NCI-H2081 treated with DMSO at 0.1 percent for 48 hours (cell line): ENCODE data around the gene COA1.
"Not testable (repeated sequence)": the region's sequence is repeated elsewhere in the genome, so short reads cannot be mapped to it uniquely, and the experiment has no call there.

ENCODE experiments used
- DNase-seq: peaks from one replicate; lab custom pipeline; 2025; lab: John Stamatoyannopoulos, UW

COA1 gene

GRCh38 chr7:43758029-43758821 is 28.9 kb upstream of the COA1 start, which contains the start of gene BLVRA:
Gene BLVRA, plus strand, starts transcription at chr7:43758680. Its CDS starts 12,479 bp downstream, at chr7:43771159.
- DNase-seq = no peak

DNA sequence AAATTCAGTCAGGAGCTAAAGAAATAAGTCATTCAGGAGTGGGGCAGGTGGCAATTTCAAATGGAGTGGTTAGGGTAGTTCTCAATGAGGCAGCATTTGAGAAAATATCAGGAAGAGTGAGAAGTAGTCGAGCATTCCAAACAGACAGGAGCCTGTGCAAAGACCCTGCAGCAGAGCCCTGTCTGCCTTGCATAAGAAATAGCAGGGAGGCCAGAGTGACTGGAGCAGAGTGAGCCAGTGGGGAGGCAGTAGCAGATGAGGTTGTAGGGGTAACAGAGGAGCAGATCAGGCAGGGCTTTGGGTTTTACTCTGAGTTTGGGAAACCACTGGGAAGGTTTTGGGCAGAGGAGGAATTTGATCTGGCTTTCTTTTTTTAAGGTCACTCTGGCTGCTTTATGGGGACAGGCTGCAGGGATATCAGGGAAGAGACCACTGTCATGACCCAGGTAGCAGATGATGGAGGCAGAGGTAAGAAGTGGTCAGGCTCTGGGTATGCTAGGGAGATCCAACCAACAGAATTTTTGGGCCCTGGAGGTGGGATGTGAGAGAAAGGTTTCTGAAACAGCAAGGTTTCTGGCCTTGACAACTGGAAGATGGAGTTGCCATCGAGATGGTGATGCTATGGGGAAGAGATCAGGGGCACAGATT is 27.9 kb upstream of the COA1 start:
- DNase-seq = no peak

DNA sequence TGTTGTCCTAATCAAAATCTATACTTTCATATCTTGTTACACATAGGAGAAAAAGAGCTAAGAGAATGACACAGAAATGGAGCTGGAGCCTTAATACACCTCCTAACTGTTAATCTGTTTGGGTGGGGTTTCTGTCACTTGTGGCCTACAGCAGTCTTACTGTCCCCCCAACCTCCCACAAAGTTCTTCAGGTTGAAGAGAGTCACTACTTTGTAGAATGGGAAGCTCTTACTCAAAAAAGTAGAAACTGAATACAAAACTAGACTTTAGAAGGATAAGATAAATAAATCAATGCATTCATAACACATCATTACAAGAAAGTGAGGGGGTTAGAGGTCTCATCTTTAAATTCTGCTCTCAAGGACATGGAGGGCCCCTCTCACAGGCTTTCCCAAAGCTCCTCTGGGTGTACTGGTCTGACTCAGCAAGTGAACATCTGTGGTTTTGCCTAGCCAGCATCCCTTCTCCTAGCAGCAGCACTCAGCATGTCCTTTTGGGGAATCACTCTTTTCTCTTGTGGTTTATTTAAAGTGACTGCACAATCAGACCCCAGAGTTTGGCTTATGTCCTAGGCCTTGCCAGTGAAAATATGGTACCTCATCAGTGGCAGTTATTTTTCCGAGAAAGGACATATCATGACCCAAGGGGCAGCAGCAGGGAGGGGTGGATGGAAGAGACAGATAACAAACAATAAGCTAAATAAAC is 27.2 kb upstream of the COA1 start:
- no peak for DNase-seq

GRCh38 chr7:43754596-43754995 is 25.3 kb upstream of the COA1 start:
- no peak for DNase-seq

DNA sequence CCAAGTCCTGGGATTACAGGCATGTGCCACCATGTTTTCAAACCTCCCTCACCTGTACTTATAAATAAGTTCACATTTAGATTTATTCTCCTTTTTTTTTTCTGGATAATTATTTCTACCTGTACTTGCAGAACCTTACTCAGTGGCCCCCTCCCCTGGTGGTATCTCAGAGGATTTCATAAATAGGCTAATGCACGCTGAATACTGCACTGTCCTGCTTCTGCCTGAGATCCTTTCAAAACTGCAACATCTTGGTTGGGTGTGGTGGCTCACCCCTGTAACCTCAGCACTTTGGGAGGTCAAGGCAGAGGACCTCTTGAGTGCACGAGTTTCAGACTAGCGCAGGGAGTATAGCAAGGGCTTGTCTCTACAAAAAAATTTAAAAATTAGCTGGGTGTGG is 24.5 kb upstream of the COA1 start:
- DNase-seq = no peak

DNA sequence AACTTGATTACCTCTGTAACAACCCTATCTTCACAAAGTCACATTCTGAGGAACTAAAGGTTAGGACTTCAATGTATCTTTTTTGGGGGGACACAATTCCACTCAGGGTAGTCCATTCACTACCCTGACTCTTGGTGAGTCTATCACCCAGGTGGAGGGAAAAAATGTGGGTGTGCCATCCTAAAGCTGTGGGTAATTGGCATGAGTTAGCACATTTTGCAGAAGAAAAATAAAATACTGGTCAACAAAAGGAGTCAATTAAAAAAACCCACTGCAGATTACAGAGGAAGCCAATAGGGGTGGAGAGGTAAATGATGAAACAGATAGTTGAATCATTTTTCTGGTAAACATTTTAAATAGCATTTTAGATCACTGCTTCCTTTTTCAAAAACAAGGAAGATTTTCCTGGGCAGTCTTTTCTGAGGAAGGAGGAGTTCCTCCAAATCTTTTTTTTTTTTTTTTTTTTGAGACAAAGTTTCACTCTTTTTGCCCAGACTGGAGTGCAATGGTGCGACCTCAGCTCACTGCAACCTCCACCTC is 24.0 kb upstream of the COA1 start:
- DNase-seq = no peak

DNA sequence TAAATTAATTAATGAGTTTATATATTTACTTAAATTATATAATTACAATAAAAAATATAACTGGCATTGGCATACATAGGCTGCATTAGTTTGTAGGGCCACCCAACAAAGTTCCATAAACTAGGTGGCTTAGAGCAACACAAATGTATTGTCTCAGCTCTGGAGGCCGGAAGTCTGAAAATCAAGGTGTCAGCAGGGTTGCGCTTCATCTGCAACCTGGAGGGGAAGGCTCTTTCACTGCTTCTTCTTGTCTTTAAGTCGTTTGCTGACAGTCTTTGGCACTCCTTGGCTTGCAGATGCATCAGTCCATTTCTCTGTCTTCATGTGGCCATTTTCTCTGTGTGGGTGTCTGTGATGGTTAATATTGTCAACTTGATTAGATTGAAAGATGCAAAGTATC is 23.1 kb upstream of the COA1 start:
- no peak for DNase-seq

DNA sequence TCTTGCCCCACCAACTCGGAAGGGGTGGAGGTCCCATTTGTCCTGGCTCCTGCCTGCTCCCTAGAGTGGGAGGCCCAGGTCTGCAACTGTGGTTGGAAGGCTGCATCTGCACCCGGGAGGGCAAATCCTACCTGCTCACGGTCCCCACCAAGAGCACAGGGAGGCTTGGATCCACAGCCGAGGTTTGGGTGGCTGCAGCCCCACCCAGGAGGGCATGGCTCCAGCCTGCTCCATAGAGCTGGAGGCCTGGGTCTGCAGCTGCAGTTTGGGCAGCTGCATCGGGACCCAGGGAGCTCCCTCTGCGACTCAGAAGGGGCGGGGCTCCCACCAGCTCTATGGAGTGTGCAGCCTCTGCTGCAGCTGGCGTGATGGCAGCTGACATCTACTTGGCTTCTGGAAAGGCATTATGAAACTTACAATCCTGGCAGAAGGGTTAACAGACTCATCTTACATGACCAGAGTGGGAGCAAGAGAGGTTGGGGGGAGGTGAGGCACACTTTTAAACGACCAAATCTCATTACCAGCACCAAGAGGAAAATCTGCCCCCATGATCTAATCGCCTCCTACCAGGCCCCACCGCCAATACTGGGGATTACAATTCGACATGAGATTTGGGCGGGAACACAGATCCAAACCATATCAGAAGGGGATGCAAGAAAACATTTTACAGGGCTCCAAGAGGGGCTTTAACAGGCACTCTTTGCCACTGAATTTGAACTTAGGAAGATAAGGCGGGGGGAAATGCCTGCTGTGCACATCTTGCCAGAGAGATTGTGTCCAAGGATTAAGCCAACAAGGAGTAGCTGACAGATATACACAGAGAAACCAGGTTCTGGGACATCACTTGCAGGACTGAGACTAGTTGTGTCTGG is 20.9 kb upstream of the COA1 start:
- no peak for DNase-seq

DNA sequence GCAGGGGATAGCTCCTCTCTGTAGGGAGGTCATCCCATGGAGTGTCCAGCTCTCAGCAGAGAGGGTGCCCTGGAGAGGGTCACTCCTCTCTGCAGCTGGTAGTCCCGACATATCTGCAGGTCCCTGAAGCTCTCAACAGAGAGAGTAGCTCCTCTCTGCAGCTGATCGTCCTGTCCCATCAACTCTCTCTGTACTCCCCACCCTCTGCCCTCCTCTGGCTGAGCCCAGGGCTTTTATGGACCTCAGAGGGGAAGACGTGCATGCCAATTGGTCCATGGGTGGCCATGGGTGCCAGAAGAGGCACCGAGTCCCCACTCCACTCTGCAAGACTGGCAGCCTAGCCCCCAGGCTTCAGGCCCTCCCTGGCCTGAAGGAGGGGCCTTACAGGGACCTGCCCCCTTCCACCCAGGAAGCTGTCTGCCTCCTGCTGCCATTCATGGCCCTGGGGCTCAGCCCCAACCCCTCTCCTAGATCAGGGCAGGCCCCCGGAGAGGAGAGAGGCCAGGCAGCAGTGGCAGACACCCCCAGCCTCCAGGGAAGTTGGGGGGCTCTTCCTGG is 20.1 kb upstream of the COA1 start:
- DNase-seq = no peak

DNA sequence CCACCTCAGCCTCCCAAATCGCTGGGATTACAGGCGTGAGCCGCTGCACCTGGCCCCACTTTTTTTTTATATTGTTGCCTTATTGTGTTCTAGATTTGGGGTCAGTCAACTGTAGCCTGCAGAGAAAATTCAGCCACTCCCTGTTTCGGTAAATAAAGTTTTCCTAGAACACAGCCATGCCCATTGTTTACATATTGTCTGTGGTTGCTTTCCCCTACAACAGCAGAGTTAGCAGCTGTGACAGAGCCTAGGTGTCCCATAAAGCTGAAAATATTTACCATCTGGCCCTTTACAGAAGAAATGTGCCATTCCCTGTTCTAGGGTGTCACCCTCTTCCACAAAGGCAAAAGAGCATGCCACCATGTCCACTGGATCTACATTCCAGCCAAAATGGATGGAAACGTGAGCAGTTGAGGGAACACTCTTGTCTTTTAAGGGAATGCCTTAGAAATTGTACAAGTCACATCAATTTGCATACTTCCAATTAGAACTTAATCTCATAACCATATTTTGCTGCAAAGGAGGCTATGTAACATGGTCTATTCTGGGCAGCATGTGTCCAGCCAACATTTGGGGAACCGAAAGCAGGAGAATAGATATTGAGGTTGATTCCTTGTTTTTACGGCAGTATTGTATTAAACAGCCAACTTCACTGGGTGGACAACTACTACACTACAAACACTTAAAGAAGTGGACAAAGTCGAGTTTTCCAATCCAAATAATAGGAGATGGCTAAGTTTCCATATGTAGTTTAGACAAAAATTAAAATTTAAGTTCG is 18.2 kb upstream of the COA1 start:
- no peak for DNase-seq

DNA sequence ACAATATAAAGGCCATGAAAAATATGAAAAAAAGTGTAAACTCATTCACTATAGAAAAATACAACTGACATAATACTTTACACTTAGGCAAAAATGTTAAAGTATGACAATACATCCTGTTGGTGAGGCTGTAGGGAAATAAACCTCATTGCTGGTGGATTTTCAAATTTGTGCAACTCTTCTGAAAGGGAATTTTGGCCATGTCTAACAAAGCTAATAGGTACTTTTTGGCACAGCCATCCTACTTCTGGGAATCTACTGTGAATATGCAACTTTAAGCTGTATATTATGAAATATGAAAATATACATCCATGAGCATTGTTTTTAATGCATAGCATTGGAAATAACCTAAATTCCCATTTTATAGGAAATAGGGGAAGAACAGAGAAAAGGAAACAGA is 13.4 kb upstream of the COA1 start:
- DNase-seq = no peak

- no peak for DNase-seq
Observed at GRCh38 chr7:43737467-43738127, 8.3 kb upstream of the COA1 start.

GRCh38 chr7:43735802-43736603 is 6.7 kb upstream of the COA1 start:
- DNase-seq = no peak

GRCh38 chr7:43735403-43735801 is 6.1 kb upstream of the COA1 start:
- DNase-seq = no peak

- not testable (repeated sequence) for DNase-seq
Observed at GRCh38 chr7:43734575-43735332, 5.4 kb upstream of the COA1 start.

DNA sequence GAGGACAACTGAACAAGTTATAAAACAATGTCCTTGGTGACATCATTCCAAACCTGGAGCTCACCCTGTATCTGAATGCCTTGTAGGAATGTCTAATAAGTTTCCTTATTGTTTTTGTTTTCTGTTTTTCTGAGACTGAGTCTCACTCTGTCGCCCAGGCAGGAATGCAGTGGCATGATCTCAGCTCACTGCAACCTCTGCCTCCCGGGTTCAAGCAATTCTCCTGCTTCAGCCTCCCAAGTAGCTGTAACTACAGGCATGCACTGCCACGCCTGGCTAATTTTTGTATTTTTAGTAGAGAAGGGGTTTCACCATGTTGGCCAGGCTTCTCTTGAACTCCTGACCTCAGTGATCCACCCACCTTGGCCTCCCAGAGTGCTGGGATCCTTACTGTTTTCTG is 2.2 kb upstream of the COA1 start:
- not testable (repeated sequence) for DNase-seq

GRCh38 chr7:43729924-43730248 is 563 bp upstream of the COA1 start:
- no peak for DNase-seq

DNA sequence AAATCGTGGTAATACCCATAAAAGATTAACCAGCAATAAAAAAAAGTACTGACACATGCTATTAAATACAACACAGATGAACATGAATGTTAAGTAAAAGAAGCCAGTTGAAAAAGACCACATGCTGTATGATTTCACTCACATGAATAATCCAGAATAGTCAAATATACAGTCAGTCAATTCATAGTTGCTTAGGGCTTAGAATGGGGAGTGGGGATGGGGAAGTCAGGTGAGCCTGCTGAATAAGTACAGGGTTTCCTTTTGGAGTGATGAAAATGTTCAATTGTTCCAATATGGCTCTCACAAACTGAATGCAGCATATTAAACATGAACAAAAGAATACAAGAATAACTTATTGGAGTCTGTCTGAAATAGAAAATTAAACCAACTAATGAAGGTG is 1.8 kb downstream of the COA1 start:
- DNase-seq = no peak

DNA sequence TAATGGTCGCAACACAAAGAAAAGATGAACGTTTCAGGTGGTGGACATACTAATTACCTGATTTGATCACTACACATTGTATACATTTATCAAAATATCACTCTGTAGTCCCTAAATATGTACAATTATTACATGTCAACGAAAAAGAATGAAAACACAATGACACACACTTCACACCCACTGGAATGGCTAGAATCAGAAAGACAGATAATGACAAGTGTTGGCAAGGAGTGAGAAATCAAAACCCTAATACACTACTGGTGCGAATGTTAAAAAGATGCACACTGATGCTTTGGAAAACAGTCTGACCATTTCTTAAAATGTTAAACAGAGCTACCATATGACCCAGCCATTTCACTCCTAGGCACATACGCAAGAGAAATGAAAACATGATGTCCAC is 2.3 kb downstream of the COA1 start:
- no peak for DNase-seq
